Measurements from ENCODE around the gene POLR1D.

Gene POLR1D

GRCh38 chr13:27621366-27622101 is at the start of gene POLR1D:
Gene POLR1D, plus strand, starts transcription at chr13:27621892. Its CDS starts 92 bp downstream, at chr13:27621984.
- DNase-seq (ENCODE audit: low spot score): peak; percentile 86

GRCh38 chr13:27572234-27572901 is 49.3 kb upstream of the POLR1D start:
- DNase-seq (ENCODE audit: low spot score): no peak

GRCh38 chr13:27573265-27573664 is 48.4 kb upstream of the POLR1D start:
- DNase-seq (ENCODE audit: low spot score): no peak

GRCh38 chr13:27574661-27575060 is 47.0 kb upstream of the POLR1D start:
- no peak for DNase-seq (ENCODE audit: low spot score)

GRCh38 chr13:27578121-27579030 is 43.3 kb upstream of the POLR1D start:
- peak; percentile 8 for DNase-seq (ENCODE audit: low spot score)

GRCh38 chr13:27583645-27584044 is 38.0 kb upstream of the POLR1D start:
- no peak for DNase-seq (ENCODE audit: low spot score)

GRCh38 chr13:27587095-27587746 is 34.5 kb upstream of the POLR1D start:
- no peak for DNase-seq (ENCODE audit: low spot score)

- no peak for DNase-seq (ENCODE audit: low spot score)
Observed at GRCh38 chr13:27588405-27588804, 33.3 kb upstream of the POLR1D start.

GRCh38 chr13:27592865-27593264 is 28.8 kb upstream of the POLR1D start:
- DNase-seq (ENCODE audit: low spot score): no peak

- DNase-seq (ENCODE audit: low spot score): no peak
Observed at GRCh38 chr13:27593267-27593666, 28.4 kb upstream of the POLR1D start.

GRCh38 chr13:27595055-27595811 is 26.5 kb upstream of the POLR1D start:
- DNase-seq (ENCODE audit: low spot score): no peak

- DNase-seq (ENCODE audit: low spot score): no peak
Observed at GRCh38 chr13:27599096-27599495, 22.6 kb upstream of the POLR1D start.

- DNase-seq (ENCODE audit: low spot score): no peak
Observed at GRCh38 chr13:27599845-27600553, 21.7 kb upstream of the POLR1D start.

- DNase-seq (ENCODE audit: low spot score): no peak
Observed at GRCh38 chr13:27600711-27601110, 21.0 kb upstream of the POLR1D start.

- no peak for DNase-seq (ENCODE audit: low spot score)
Observed at GRCh38 chr13:27601208-27601607, 20.5 kb upstream of the POLR1D start.

GRCh38 chr13:27601803-27602202 is 19.9 kb upstream of the POLR1D start:
- DNase-seq (ENCODE audit: low spot score): no peak

GRCh38 chr13:27605099-27605498 is 16.6 kb upstream of the POLR1D start:
- DNase-seq (ENCODE audit: low spot score): no peak

- no peak for DNase-seq (ENCODE audit: low spot score)
Observed at GRCh38 chr13:27605610-27606200, 16.0 kb upstream of the POLR1D start.

GRCh38 chr13:27607125-27607524 is 14.6 kb upstream of the POLR1D start:
- no peak for DNase-seq (ENCODE audit: low spot score)

GRCh38 chr13:27613628-27614027 is 8.1 kb upstream of the POLR1D start:
- DNase-seq (ENCODE audit: low spot score): no peak

Measured in putamen (tissue), 1 donor.